ENCODE results near the gene ROR2. TPM values are rescaled to one million over a fixed set of nuclear protein-coding genes. Genes with fewer than 3 reads are reported as not detected.

Gene ROR2
- total and polyA plus RNA-seq, 2 experiments from 2014 or later, result 7.1 to 12.9 TPM

GRCh38 chr9:91953718-91954117, 3.7 kb upstream of the ROR2 start:
- no peak overlapping the region for H3K9ac ChIP-seq
- TF ChIP-seq EZH2 (IDR thresholded peaks at IDR 0.05; ENCODE audit: insufficient read depth, poor library complexity, severe bottlenecking), result no peak
- TF ChIP-seq EZH2phosphoT487 (IDR thresholded peaks at IDR 0.05; ENCODE audit: insufficient read depth, low read depth), result no peak
- no peak overlapping the region for H3K4me3 ChIP-seq
- 96 to 99% methylated on average over 6 of the region's 6 CpGs for WGBS, 2 experiments (ENCODE audit: low coverage in 1 of 2, low lambda C conversion rate in 2 of 2, missing lambda C conversion rate in 2 of 2)
- H3K4me2 ChIP-seq (ENCODE audit: unreplicated experiment), result no peak overlapping the region
- H3K4me1 ChIP-seq (ENCODE audit: insufficient read depth), result peaks cover 13% of the 10 kb centered on the region
- H2AFZ ChIP-seq, result no peak overlapping the region
- no peaks in the 10 kb centered on the region for H4K20me1 ChIP-seq (ENCODE audit: insufficient read depth)
- no peak for DNase-seq
- no peaks in the 10 kb centered on the region for H3K79me2 ChIP-seq (ENCODE audit: insufficient read depth)
- in situ Hi-C loops (cut with MboI), result no loop called here
- H3K27ac ChIP-seq, result no peak overlapping the region
- H3K9me3 ChIP-seq (ENCODE audit: low read depth), result no peaks in the 10 kb centered on the region
- H3K27me3 ChIP-seq (replicated peaks; ENCODE audit: insufficient read depth), result no peaks in the 10 kb centered on the region
- H3K36me3 ChIP-seq (ENCODE audit: low read depth), result no peaks in the 10 kb centered on the region
- no peaks in the 10 kb centered on the region for H3K9me2 ChIP-seq (ENCODE audit: insufficient read depth)
- peaks cover 23% of the 10 kb centered on the region for H3F3A ChIP-seq (ENCODE audit: insufficient read depth)

- WGBS, 2 experiments (ENCODE audit: low coverage in 1 of 2, low lambda C conversion rate in 2 of 2, missing lambda C conversion rate in 2 of 2), result 42 to 45% methylated on average over 6 of the region's 6 CpGs
- in situ Hi-C loops (cut with MboI), result no loop called here
- TF ChIP-seq EZH2 (IDR thresholded peaks at IDR 0.05; ENCODE audit: insufficient read depth, poor library complexity, severe bottlenecking) (no peak), EZH2phosphoT487 (IDR thresholded peaks at IDR 0.05; ENCODE audit: insufficient read depth, low read depth) (no peak)
- Histone ChIP-seq H3K27ac (no peak overlapping the region), H3K4me1 (ENCODE audit: insufficient read depth) (peaks cover 21% of the 10 kb centered on the region), H3K9ac (no peak overlapping the region), H4K20me1 (ENCODE audit: insufficient read depth) (no peaks in the 10 kb centered on the region), H2AFZ (no peak overlapping the region), H3K4me2 (ENCODE audit: unreplicated experiment) (no peak overlapping the region), H3F3A (ENCODE audit: insufficient read depth) (peaks cover 23% of the 10 kb centered on the region), H3K9me3 (ENCODE audit: low read depth) (no peaks in the 10 kb centered on the region), H3K79me2 (ENCODE audit: insufficient read depth) (peaks cover 14% of the 10 kb centered on the region), H3K36me3 (ENCODE audit: low read depth) (no peaks in the 10 kb centered on the region), H3K27me3 (replicated peaks; ENCODE audit: insufficient read depth) (no peaks in the 10 kb centered on the region), H3K9me2 (ENCODE audit: insufficient read depth) (no peaks in the 10 kb centered on the region), H3K4me3 (no peak overlapping the region)
- peak; percentile 65 for DNase-seq
Measured at GRCh38 chr9:91951944-91952520, 2.0 kb upstream of the ROR2 start.

GRCh38 chr9:91949392-91949945, 559 bp downstream of the ROR2 start:
- Histone ChIP-seq H3F3A (ENCODE audit: insufficient read depth) (peaks cover 18% of the 10 kb centered on the region; the same call in 1 of the 2 replicates), H4K20me1 (ENCODE audit: insufficient read depth) (no peaks in the 10 kb centered on the region), H3K9me2 (ENCODE audit: insufficient read depth) (no peaks in the 10 kb centered on the region), H3K79me2 (ENCODE audit: insufficient read depth) (peaks cover 30% of the 10 kb centered on the region), H3K9me3 (ENCODE audit: low read depth) (no peaks in the 10 kb centered on the region), H3K4me2 (ENCODE audit: unreplicated experiment) (peak overlapping the region; percentile 87), H3K27ac (no peak overlapping the region), H2AFZ (peak overlapping the region; percentile 96), H3K4me3 (peak overlapping the region; percentile 79), H3K9ac (peak overlapping the region; percentile 79), H3K27me3 (replicated peaks; ENCODE audit: insufficient read depth) (no peaks in the 10 kb centered on the region), H3K4me1 (ENCODE audit: insufficient read depth) (peaks cover 30% of the 10 kb centered on the region), H3K36me3 (ENCODE audit: low read depth) (no peaks in the 10 kb centered on the region)
- WGBS, 2 experiments (ENCODE audit: low coverage in 1 of 2, low lambda C conversion rate in 2 of 2, missing lambda C conversion rate in 2 of 2), result 1 to 2% methylated on average over 41 to 52 of the region's 61 CpGs
- in situ Hi-C loops (cut with MboI), result no loop called here
- DNase-seq, result peak; percentile 62
- TF ChIP-seq EZH2 (IDR thresholded peaks at IDR 0.05; ENCODE audit: insufficient read depth, poor library complexity, severe bottlenecking) (no peak), EZH2phosphoT487 (IDR thresholded peaks at IDR 0.05; ENCODE audit: insufficient read depth, low read depth) (no peak)

- H3F3A ChIP-seq (ENCODE audit: insufficient read depth), result peaks cover 11% of the 10 kb centered on the region; the same call in 1 of the 2 replicates
- no peaks in the 10 kb centered on the region for H4K20me1 ChIP-seq (ENCODE audit: insufficient read depth)
- H3K9me3 ChIP-seq (ENCODE audit: low read depth), result no peaks in the 10 kb centered on the region
- in situ Hi-C loops (cut with MboI), result no loop called here
- H3K9me2 ChIP-seq (ENCODE audit: insufficient read depth), result no peaks in the 10 kb centered on the region
- TF ChIP-seq EZH2phosphoT487 (IDR thresholded peaks at IDR 0.05; ENCODE audit: insufficient read depth, low read depth) (no peak), EZH2 (IDR thresholded peaks at IDR 0.05; ENCODE audit: insufficient read depth, poor library complexity, severe bottlenecking) (no peak)
- no peaks in the 10 kb centered on the region for H3K36me3 ChIP-seq (ENCODE audit: low read depth)
- peak overlapping the region; percentile 18; the same call in 1 of the 2 replicates for H3K27ac ChIP-seq
- peak overlapping the region; percentile 96 for H2AFZ ChIP-seq
- 1 to 2% methylated on average over 22 to 59 of the region's 66 CpGs for WGBS, 2 experiments (ENCODE audit: low coverage in 1 of 2, low lambda C conversion rate in 2 of 2, missing lambda C conversion rate in 2 of 2)
- no peaks in the 10 kb centered on the region for H3K27me3 ChIP-seq (replicated peaks; ENCODE audit: insufficient read depth)
- H3K79me2 ChIP-seq (ENCODE audit: insufficient read depth), result peaks cover 37% of the 10 kb centered on the region
- DNase-seq, result peak; percentile 89
- peaks cover 30% of the 10 kb centered on the region for H3K4me1 ChIP-seq (ENCODE audit: insufficient read depth)
- H3K9ac ChIP-seq, result peak overlapping the region; percentile 79
- peak overlapping the region; percentile 87 for H3K4me2 ChIP-seq (ENCODE audit: unreplicated experiment)
- H3K4me3 ChIP-seq, result peak overlapping the region; percentile 79
Measured at GRCh38 chr9:91948597-91949391, 1.2 kb downstream of the ROR2 start.

Data from GM23248 (cell line).